ENCODE data around the gene PSKH1. TPM values are rescaled to one million over a fixed set of nuclear protein-coding genes. Genes with fewer than 3 reads are reported as not detected.

Gene PSKH1
- polyA plus RNA-seq, 1 donor (not counting 4 experiments of a cell fraction or from before 2014, with no cell fraction given): 10.7 TPM

DNA sequence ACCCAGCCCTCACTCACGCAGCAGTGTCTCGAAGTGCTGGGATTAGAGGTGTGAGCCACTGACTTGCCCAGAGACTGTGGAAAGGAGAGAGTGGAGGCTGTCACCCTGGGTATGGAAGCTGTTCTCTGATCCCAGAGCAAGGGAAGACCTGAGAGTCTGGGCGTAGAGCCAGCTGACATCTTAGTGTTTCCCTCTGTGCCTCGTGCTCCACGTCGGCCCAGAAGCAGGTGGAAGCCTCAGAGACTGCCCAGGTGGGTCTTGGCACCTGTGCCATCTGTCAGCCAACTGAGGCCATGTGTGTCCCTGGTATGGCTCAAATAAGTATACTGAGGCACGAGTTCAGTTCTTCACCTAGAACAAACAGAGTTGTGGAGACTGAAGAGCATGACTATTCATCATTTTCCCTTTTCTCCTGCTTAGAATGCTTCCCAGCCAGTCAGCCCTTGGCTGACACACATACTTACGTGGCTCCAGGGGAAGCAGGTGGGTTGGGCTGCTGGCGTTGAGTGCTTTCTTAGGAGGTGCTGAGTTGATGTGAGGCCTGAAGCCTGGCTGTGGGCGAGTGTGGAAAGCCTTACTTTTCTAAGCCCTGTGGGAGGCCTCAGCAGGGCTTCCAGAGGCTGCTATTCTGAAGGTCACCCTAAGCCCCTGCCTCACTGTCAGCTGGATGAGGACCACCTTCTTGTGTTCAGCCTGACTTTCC is 30.5 kb downstream of the PSKH1 start:
- Histone ChIP-seq H3K79me2 (ENCODE audit: control insufficient read depth, insufficient read depth, low read length) (peaks cover 2% of the 10 kb centered on the region), H2AFZ (ENCODE audit: control insufficient read depth, low read length) (no peak overlapping the region), H3K36me3 (ENCODE audit: control insufficient read depth in 2 of 2, extremely low read depth in 1 of 2, insufficient read depth in 2 of 2, low read length in 2 of 2) (peaks cover 13 to 18% of the 10 kb centered on the region in 2 experiments), H3K9ac (ENCODE audit: control insufficient read depth, extremely low read depth, insufficient read depth, low read length) (no peak overlapping the region), H3K4me3 (ENCODE audit: control insufficient read depth in 2 of 3, extremely low read depth in 1 of 3, insufficient read depth in 2 of 3, low read depth in 1 of 3, low read length in 3 of 3) (no peak overlapping the region), H4K20me1 (ENCODE audit: control insufficient read depth, extremely low read depth, insufficient read depth, low read length) (peaks cover 9% of the 10 kb centered on the region), H3K4me1 (ENCODE audit: control insufficient read depth, extremely low read depth, insufficient read depth, low read length) (peaks cover 22% of the 10 kb centered on the region), H3K27me3 (ENCODE audit: control insufficient read depth, extremely low read depth, insufficient read depth, low read length) (no peaks in the 10 kb centered on the region), H3K4me2 (ENCODE audit: control insufficient read depth, extremely low read depth, insufficient read depth, low read depth, low read length) (no peak overlapping the region), H3K27ac (ENCODE audit: control insufficient read depth, insufficient read depth, low read length) (no peak overlapping the region), H3K9me3 (ENCODE audit: control insufficient read depth, low read depth, low read length) (no peaks in the 10 kb centered on the region), H3K9me1 (ENCODE audit: control insufficient read depth, extremely low read depth, insufficient read depth, low read length) (no peaks in the 10 kb centered on the region)
- FAIRE-seq: no peak
- no peak for TF ChIP-seq EZH2 (IDR thresholded peaks at IDR 0.05; ENCODE audit: low read length)
- TF ChIP-seq, protein P1, sequence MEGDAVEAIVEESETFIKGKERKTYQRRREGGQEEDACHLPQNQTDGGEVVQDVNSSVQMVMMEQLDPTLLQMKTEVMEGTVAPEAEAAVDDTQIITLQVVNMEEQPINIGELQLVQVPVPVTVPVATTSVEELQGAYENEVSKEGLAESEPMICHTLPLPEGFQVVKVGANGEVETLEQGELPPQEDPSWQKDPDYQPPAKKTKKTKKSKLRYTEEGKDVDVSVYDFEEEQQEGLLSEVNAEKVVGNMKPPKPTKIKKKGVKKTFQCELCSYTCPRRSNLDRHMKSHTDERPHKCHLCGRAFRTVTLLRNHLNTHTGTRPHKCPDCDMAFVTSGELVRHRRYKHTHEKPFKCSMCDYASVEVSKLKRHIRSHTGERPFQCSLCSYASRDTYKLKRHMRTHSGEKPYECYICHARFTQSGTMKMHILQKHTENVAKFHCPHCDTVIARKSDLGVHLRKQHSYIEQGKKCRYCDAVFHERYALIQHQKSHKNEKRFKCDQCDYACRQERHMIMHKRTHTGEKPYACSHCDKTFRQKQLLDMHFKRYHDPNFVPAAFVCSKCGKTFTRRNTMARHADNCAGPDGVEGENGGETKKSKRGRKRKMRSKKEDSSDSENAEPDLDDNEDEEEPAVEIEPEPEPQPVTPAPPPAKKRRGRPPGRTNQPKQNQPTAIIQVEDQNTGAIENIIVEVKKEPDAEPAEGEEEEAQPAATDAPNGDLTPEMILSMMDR (optimal IDR thresholded peaks at IDR 0.05 in 1 of 3, IDR thresholded peaks at IDR 0.05 in 1 of 3, conservative IDR thresholded peaks at IDR 0.05 in 1 of 3; ENCODE audit: extremely low read depth in 1 of 3, insufficient read depth in 2 of 3, low read length in 3 of 3): no peak
- DNase-seq (ENCODE audit: low read depth, low spot score): no peak
- dilution Hi-C loops (cut with MboI; ENCODE audit: extremely low pct_ligation_motif_present, low sequenced_read_pairs): no loop called here

DNA sequence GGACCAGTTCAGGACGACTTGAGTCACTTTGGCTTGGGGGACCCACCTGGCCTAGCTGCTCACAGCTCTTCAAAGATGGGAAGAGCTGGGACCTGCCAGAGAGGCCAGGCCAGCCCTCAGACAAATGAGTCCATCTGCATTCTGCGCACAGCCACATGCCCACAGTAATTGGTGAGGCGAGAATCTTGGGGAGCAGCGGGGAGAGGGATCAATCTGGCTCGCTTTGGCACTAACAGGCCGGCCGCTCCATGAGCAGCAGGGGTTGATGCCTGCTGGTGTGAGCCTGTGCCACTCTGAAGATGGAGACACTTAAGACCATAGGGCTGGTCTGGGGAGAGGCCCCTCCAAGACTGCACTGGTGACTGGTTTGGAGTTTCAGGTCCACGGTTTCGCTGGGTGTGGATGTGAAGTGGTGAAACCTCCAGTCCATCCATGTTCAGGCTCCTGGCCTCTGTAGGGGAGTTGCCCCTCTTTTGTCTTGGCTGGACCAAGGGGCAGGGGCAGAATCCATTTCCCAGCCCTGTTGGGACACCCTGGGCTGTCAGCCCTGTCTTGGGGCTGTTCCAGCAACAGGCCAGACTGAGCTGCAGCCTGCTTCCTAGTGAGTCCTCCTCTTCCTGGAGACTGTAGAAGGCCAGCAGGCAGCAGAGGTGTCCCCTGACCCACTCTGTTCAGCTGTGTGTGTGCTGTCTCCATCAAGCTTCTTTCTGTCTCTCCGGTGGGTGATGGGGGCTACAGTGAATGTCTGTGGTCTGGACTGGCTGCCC is 31.3 kb downstream of the PSKH1 start:
- Histone ChIP-seq H4K20me1 (ENCODE audit: control insufficient read depth, extremely low read depth, insufficient read depth, low read length) (peaks cover 12% of the 10 kb centered on the region), H3K36me3 (ENCODE audit: control insufficient read depth in 2 of 2, extremely low read depth in 1 of 2, insufficient read depth in 2 of 2, low read length in 2 of 2) (peaks cover 14 to 19% of the 10 kb centered on the region in 2 experiments), H3K9ac (ENCODE audit: control insufficient read depth, extremely low read depth, insufficient read depth, low read length) (no peak overlapping the region), H3K79me2 (ENCODE audit: control insufficient read depth, insufficient read depth, low read length) (peaks cover 2% of the 10 kb centered on the region), H3K27me3 (ENCODE audit: control insufficient read depth, extremely low read depth, insufficient read depth, low read length) (no peaks in the 10 kb centered on the region), H2AFZ (ENCODE audit: control insufficient read depth, low read length) (no peak overlapping the region), H3K4me1 (ENCODE audit: control insufficient read depth, extremely low read depth, insufficient read depth, low read length) (peaks cover 22% of the 10 kb centered on the region), H3K9me3 (ENCODE audit: control insufficient read depth, low read depth, low read length) (no peaks in the 10 kb centered on the region), H3K4me3 (ENCODE audit: control insufficient read depth in 2 of 3, extremely low read depth in 1 of 3, insufficient read depth in 2 of 3, low read depth in 1 of 3, low read length in 3 of 3) (no peak overlapping the region), H3K4me2 (ENCODE audit: control insufficient read depth, extremely low read depth, insufficient read depth, low read depth, low read length) (no peak overlapping the region), H3K27ac (ENCODE audit: control insufficient read depth, insufficient read depth, low read length) (no peak overlapping the region), H3K9me1 (ENCODE audit: control insufficient read depth, extremely low read depth, insufficient read depth, low read length) (no peaks in the 10 kb centered on the region)
- TF ChIP-seq EZH2 (IDR thresholded peaks at IDR 0.05; ENCODE audit: low read length): no peak
- dilution Hi-C loops (cut with MboI; ENCODE audit: extremely low pct_ligation_motif_present, low sequenced_read_pairs): no loop called here
- DNase-seq (ENCODE audit: low read depth, low spot score): no peak
- no peak for FAIRE-seq

All from keratinocyte (primary cell).